OCI-LY7 (cell line): ENCODE measurements around the gene MICAL3.

Experiments used
- EZH2phosphoT487 ChIP-seq: fragments of 200-600 bp; sonication (generic); IDR thresholded peaks from 2 replicates; pipeline ENCODE4 v1.6.1; 2018; ENCODE audit warnings: low read depth, borderline replicate concordance, mild to moderate bottlenecking, mixed run types, antibody characterized with exemption, low read length, moderate library complexity, mixed read lengths
- TF ChIP-seq, protein P1 (sequence below): fragments of 200-600 bp; sonication (generic); conservative IDR thresholded peaks from 2 replicates; pipeline ENCODE4 v1.5.1; 2014; ENCODE audit warnings: mild to moderate bottlenecking, antibody characterized with exemption, low read length, moderate library complexity, mixed read lengths

DNA sequence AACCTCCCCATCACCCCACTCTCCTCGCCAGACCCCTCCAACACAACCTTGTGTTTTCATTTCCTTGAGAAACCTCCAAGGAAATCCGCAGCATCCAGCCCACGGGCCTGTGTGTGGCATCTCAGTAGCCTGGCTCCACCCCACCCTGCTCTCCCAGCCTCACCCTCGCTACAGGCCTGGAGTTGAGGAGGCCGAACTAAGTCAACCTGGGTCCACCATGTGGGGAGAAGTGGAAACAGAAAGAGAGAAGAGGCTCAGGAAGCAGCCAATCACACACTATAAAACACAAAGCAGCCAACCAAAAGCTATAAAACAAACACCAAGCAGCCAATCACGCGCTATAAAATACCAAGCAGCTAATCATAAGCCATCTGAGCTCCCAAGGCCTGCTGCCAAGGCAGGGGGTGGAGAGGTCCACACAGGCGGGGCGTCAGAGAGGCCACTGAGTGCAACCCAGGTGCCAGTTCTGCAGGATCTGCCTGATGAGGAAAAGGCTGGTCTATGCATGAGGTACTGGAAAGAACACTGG lies 72.0 kb downstream of the MICAL3 start:
- TF ChIP-seq, protein P1, sequence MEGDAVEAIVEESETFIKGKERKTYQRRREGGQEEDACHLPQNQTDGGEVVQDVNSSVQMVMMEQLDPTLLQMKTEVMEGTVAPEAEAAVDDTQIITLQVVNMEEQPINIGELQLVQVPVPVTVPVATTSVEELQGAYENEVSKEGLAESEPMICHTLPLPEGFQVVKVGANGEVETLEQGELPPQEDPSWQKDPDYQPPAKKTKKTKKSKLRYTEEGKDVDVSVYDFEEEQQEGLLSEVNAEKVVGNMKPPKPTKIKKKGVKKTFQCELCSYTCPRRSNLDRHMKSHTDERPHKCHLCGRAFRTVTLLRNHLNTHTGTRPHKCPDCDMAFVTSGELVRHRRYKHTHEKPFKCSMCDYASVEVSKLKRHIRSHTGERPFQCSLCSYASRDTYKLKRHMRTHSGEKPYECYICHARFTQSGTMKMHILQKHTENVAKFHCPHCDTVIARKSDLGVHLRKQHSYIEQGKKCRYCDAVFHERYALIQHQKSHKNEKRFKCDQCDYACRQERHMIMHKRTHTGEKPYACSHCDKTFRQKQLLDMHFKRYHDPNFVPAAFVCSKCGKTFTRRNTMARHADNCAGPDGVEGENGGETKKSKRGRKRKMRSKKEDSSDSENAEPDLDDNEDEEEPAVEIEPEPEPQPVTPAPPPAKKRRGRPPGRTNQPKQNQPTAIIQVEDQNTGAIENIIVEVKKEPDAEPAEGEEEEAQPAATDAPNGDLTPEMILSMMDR: no peak
- TF ChIP-seq EZH2phosphoT487: no peak
